DMS153 (cell line): ENCODE data around the gene PAX8.

ENCODE experiments used
- DNase-seq: peaks from one replicate; lab custom pipeline; 2025; lab: John Stamatoyannopoulos, UW

The PAX8 gene

GRCh38 chr2:113182471-113183260 lies 96.1 kb downstream of the PAX8 start:
- DNase-seq: no peak

DNA sequence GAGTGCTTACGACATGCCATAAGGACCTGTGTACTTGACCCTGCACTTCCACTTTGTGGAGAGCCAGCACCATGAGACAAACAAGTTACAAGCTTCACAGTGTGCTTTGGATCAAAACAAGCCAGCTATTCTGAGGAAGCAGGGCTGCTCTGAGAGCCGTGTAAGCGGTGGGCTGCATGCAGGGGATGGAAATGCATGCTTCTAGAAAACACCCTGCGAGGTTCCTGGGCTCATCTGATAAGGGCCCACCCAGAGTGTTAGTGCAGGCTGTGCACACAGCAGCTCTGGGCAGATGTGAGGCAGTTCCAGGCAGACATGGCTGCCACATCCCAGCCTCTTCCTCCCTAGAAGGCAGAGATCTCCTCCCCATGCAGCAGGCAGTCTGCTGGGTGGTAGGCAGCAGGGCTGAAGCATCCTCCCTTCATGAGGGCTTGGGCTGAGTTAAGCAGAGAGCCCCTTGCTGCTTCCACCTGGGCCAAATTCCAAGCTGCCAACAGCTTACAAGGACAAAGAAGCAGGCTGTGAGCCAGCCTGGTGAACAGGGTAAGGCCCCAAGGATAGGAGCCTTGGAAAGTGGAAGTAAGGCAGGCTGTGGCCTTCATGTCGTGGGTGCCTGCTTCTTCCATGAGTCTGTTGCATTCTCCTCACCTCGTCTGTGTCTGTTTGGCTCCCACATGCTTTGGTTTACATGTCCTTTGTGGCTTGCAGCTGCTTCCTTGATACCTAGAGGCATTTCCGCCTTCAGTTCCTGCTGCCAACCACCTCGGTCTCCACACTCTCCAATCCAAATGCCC lies 97.3 kb downstream of the PAX8 start:
- no peak for DNase-seq

- DNase-seq: no peak
Observed at GRCh38 chr2:113180131-113180946, 98.4 kb downstream of the PAX8 start.

- no peak for DNase-seq
Observed at GRCh38 chr2:113179446-113180045, 99.2 kb downstream of the PAX8 start.

GRCh38 chr2:113178891-113179290 lies 99.8 kb downstream of the PAX8 start:
- DNase-seq: no peak

- no peak for DNase-seq
Observed at GRCh38 chr2:113178069-113178746, 100.5 kb downstream of the PAX8 start.

DNA sequence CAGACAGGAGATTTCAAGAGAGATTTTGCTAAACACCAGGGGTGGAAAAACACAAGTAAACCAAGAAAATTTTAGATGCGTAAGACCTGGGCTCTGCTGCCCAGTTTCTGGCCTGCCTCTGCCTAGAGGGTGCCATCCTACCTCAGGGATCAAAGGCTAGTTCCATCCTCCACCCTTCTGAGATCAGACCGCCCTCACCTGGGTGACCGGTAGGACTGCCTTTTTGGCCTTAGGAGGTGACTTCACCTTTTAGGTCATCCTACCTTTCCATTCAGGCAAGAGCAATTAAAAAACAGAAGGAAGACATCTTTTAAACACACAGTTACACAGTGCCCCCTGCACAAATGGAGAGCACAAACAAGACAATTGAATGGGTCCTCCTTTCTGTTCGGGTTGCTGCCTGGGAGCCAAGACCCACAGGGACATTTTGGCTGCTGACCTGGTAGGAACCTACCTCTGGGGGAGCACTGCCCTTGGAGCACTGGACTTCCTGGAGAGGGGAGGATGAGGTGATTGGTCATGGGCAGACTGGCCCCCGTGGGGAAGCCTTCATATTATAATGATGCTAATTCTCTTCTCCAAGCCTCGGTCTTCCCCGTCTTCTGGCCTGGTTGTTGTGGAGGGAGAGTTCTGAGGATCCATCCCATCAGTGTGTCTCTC lies 101.9 kb downstream of the PAX8 start:
- no peak for DNase-seq

GRCh38 chr2:113175736-113176695 lies 102.7 kb downstream of the PAX8 start:
- DNase-seq: no peak

- no peak for DNase-seq
Observed at GRCh38 chr2:113175042-113175628, 103.6 kb downstream of the PAX8 start.

GRCh38 chr2:113174376-113174750 lies 104.4 kb downstream of the PAX8 start:
- DNase-seq: no peak

GRCh38 chr2:113173542-113174375 lies 105.0 kb downstream of the PAX8 start, which contains the start of gene PSD4:
Gene PSD4, plus strand, starts transcription at chr2:113173971. Its CDS starts 8,486 bp downstream, at chr2:113182457.
- peak; percentile 56 for DNase-seq

GRCh38 chr2:113172721-113173541 lies 105.8 kb downstream of the PAX8 start:
- no peak for DNase-seq

- DNase-seq: no peak
Observed at GRCh38 chr2:113171334-113172075, 107.2 kb downstream of the PAX8 start.

DNA sequence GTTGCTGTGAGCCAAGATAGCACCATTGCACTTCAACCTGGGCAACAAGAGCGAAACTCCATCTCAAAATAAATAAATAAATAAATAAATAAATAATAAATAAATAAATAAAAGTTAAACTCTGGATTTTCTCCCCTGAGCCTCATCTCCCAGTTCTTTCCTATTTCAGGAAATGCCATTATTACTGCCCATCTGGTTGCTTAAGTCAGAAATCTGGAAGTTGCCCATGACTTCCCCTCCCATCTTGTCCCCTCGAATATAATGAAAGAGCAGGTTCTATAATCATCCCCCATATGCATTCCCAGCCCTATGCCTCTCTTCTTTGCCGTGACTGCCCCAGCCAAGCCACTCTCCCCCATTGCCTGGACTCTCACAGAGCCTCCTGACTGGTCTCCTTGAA lies 109.1 kb downstream of the PAX8 start:
- no peak for DNase-seq

DNA sequence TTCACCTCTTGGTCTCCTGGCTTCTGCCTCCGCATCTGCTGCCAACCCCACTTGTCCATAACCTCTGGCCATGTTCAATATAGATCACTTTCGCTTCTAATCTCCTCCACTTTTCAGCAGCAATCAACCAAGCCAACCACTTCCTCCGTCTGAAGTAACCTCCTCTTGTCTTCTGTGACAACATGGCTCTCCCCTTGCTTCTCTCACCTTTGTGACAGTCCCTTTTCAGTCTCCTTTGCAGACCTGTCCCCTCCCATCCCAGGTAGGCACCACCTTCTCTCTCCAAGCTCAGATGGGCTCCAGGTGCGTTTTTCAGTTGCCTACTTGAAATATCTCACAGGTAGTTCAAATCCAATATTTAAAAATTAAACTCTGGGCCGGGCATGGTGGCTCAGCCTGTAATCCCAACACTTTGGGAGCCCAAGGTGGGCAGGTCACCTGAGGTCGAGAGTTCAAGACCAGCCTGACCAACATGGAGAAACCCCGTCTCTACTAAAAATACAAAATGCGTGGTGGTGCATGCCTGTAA lies 109.7 kb downstream of the PAX8 start:
- no peak for DNase-seq

- no peak for DNase-seq
Observed at GRCh38 chr2:113167962-113168340, 110.8 kb downstream of the PAX8 start.
